ENCODE results near the gene KIAA1614.

KIAA1614 gene

GRCh38 chr1:180937624-180938225, 25.0 kb downstream of the KIAA1614 start:
- no peak overlapping the region for H3K9ac ChIP-seq (ENCODE audit: low read depth, low read length)
- H3K4me3 ChIP-seq (ENCODE audit: low read depth in 1 of 2, low read length in 2 of 2), result no peak overlapping the region
- TF ChIP-seq EZH2 (IDR thresholded peaks at IDR 0.05; ENCODE audit: borderline replicate concordance, low read depth, low read length, severe bottlenecking) (no peak), CTCF (IDR thresholded peaks at IDR 0.05; ENCODE audit: borderline replicate concordance, extremely low read depth, low read length, poor library complexity, severe bottlenecking) (no peak)
- H3K27ac ChIP-seq (ENCODE audit: low read length), result peak overlapping the region; percentile 45
- H3K79me2 ChIP-seq (ENCODE audit: insufficient read depth, low read length), result no peaks in the 10 kb centered on the region
- no peaks in the 10 kb centered on the region for H4K20me1 ChIP-seq (ENCODE audit: insufficient read depth, low read length)
- no peak overlapping the region for H3K4me2 ChIP-seq (ENCODE audit: insufficient read depth, low read length)
- ATAC-seq (ENCODE audit: insufficient read depth, low read depth) (peak; percentile 65), DNase-seq (peak; percentile 50)
- H3K27me3 ChIP-seq (ENCODE audit: insufficient read depth, low read length, poor library complexity), result no peaks in the 10 kb centered on the region
- no peaks in the 10 kb centered on the region for H3K36me3 ChIP-seq (ENCODE audit: insufficient read depth, low read length)
- no peak overlapping the region for H2AFZ ChIP-seq (ENCODE audit: low read depth, low read length)
- H3K4me1 ChIP-seq (ENCODE audit: insufficient read depth, low read length), result peaks cover 20% of the 10 kb centered on the region
- H3K9me3 ChIP-seq (ENCODE audit: insufficient read depth, low read length, severe bottlenecking), result no peaks in the 10 kb centered on the region

- no peak overlapping the region for H3K9ac ChIP-seq (ENCODE audit: low read depth, low read length)
- no peaks in the 10 kb centered on the region for H4K20me1 ChIP-seq (ENCODE audit: insufficient read depth, low read length)
- H3K27ac ChIP-seq (ENCODE audit: low read length), result no peak overlapping the region
- no peak for ATAC-seq (ENCODE audit: insufficient read depth, low read depth)
- H3K9me3 ChIP-seq (ENCODE audit: insufficient read depth, low read length, severe bottlenecking), result no peaks in the 10 kb centered on the region
- no peaks in the 10 kb centered on the region for H3K27me3 ChIP-seq (ENCODE audit: insufficient read depth, low read length, poor library complexity)
- no peak overlapping the region for H3K4me3 ChIP-seq (ENCODE audit: low read depth in 1 of 2, low read length in 2 of 2)
- H3K4me2 ChIP-seq (ENCODE audit: insufficient read depth, low read length), result no peak overlapping the region
- H3K36me3 ChIP-seq (ENCODE audit: insufficient read depth, low read length), result peaks cover 3% of the 10 kb centered on the region; the same call in 1 of the 2 replicates
- no peak overlapping the region for H2AFZ ChIP-seq (ENCODE audit: low read depth, low read length)
- TF ChIP-seq CTCF (IDR thresholded peaks at IDR 0.05; ENCODE audit: borderline replicate concordance, extremely low read depth, low read length, poor library complexity, severe bottlenecking) (no peak), EZH2 (IDR thresholded peaks at IDR 0.05; ENCODE audit: borderline replicate concordance, low read depth, low read length, severe bottlenecking) (no peak)
- peaks cover 24% of the 10 kb centered on the region for H3K4me1 ChIP-seq (ENCODE audit: insufficient read depth, low read length)
- H3K79me2 ChIP-seq (ENCODE audit: insufficient read depth, low read length), result no peaks in the 10 kb centered on the region
- DNase-seq, result no peak
Observed at GRCh38 chr1:180939073-180939710, 26.5 kb downstream of the KIAA1614 start.

- H3K4me3 ChIP-seq (ENCODE audit: low read depth in 1 of 2, low read length in 2 of 2), result no peak overlapping the region
- ATAC-seq (ENCODE audit: insufficient read depth, low read depth) (peak; percentile 24; the same call in 1 of the 3 replicates), DNase-seq (peak; percentile 32)
- no peaks in the 10 kb centered on the region for H3K27me3 ChIP-seq (ENCODE audit: insufficient read depth, low read length, poor library complexity)
- H3K27ac ChIP-seq (ENCODE audit: low read length), result no peak overlapping the region
- H4K20me1 ChIP-seq (ENCODE audit: insufficient read depth, low read length), result no peaks in the 10 kb centered on the region
- no peak overlapping the region for H3K4me2 ChIP-seq (ENCODE audit: insufficient read depth, low read length)
- peaks cover 24% of the 10 kb centered on the region for H3K4me1 ChIP-seq (ENCODE audit: insufficient read depth, low read length)
- no peaks in the 10 kb centered on the region for H3K9me3 ChIP-seq (ENCODE audit: insufficient read depth, low read length, severe bottlenecking)
- H2AFZ ChIP-seq (ENCODE audit: low read depth, low read length), result no peak overlapping the region
- H3K79me2 ChIP-seq (ENCODE audit: insufficient read depth, low read length), result no peaks in the 10 kb centered on the region
- H3K36me3 ChIP-seq (ENCODE audit: insufficient read depth, low read length), result peaks cover 4% of the 10 kb centered on the region; the same call in 1 of the 2 replicates
- TF ChIP-seq EZH2 (IDR thresholded peaks at IDR 0.05; ENCODE audit: borderline replicate concordance, low read depth, low read length, severe bottlenecking), result no peak
- no peak for TF ChIP-seq CTCF (IDR thresholded peaks at IDR 0.05; ENCODE audit: borderline replicate concordance, extremely low read depth, low read length, poor library complexity, severe bottlenecking)
- no peak overlapping the region for H3K9ac ChIP-seq (ENCODE audit: low read depth, low read length)
Observed at GRCh38 chr1:180939711-180940103, 27.0 kb downstream of the KIAA1614 start.
